GM18868 (cell line): Measurements from ENCODE around the gene ASB8.

ENCODE experiments used
- ATAC-seq: cut with Tn5 transposase; IDR thresholded peaks from one replicate; pipeline ENCODE4 v1.9.1; 2021; ENCODE audit warnings: mild to moderate bottlenecking, moderate library complexity; ENCODE audit not compliant: unreplicated experiment

ASB8 gene, protein sequence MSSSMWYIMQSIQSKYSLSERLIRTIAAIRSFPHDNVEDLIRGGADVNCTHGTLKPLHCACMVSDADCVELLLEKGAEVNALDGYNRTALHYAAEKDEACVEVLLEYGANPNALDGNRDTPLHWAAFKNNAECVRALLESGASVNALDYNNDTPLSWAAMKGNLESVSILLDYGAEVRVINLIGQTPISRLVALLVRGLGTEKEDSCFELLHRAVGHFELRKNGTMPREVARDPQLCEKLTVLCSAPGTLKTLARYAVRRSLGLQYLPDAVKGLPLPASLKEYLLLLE

DNA sequence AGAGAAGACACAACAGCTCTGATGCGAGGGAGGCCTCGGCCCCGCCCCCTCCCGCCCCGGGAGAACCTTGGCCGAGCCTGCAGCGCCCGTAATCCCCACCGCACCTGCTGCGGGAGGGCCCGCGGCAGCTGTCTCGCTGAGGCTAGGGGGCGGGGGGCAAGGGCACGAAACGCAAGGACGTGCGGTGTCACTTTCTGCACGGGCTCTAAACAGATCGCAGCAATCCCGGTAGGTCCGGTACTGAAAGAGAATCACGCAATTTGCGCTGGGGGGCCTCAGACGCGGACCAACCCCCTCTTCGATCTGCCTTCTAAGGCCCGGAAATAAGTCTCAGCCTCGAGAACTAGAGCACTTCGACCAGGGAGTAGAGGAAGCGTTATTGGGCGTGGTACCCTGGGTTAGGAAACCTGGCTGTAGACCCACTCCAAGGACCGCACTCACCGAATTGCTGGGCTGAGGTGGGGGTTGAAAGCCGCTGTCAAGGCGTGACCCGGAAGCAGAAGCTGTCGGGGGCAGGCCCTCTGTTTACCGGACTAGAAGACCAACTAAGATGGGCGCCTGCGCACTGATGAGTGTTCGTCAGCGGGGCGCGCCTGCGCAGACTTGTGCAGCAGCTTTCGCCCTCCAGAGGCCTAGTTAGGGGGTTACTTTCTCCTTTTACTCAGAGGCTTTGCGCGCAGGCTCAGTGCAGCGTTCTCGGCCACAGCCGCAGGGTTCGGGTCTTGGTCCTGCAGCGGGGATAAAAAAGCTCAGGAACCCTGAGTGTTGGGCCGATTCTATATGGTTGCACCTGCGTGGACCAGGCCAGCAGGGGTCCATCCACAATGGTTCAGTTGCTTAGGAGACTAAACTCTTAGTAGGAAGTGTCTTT is at the start of gene ASB8:
Gene ASB8, minus strand, starts transcription at position 498 of the 871 bp plus-strand sequence. CDS start 4,019 bp downstream, outside the sequence.
- ATAC-seq = peak; percentile 83

DNA sequence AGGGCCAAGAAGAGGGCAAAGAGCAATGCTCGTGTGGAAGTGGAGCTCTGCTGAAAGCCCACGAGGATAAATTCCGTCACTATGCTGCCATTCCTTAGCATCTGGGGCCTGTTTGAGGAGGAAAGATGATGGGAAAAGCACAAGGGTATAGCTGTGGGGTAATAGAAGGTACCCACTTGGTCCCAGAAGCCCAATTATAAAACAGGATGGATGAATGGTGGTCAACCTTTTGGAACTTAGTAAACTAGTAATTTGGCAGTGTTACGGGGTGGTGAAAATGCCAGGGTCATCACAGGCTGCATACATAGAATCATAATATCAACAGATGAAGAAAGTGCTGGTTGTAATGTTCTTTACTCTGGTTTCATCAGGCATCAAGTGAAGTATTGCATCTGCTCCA is 45.9 kb upstream of the ASB8 start, which contains the start of gene OR10AD1:
Gene OR10AD1, minus strand, starts transcription at position 101 of the 400 bp plus-strand sequence. Its CDS starts 0 bp downstream, at position 101.
- ATAC-seq = no peak

DNA sequence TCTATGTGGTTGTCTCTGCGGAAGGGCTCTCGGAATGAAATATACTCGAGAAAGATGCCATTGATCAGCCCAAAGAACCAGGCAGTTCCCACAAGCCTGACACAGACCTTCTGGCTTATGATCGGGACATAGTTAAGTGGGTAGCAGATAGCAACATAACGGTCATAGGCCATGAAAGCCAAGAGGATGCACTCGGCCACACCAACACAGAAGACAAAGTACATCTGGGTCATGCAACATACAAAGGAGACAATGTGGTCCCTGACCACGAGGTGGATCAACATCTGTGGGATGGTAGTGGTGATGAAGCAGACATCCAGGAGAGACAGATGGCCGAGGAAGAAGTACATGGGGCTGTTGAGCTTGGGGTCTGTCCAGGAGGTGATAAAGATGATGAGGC is 45.5 kb upstream of the ASB8 start:
- no peak for ATAC-seq

DNA sequence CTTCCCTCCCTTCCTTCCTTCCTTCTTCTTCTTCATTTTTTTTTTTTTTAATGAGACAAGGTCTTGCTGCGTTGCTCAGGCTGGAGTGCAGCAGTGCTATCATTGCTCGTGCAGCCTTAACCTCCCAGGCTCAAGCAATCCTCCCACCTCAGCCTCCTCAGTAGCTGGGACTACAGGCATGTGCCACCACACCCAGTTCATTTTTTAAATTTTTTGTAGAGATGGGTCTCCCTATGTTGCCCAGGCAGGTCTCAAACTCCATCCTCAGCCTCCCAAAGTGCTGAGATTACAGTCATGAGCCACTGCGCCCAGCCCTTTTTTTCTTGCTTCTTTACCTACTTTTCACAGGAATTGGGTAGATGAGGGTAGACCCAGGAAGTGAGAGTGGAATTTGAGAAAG is 44.2 kb upstream of the ASB8 start:
- no peak for ATAC-seq

DNA sequence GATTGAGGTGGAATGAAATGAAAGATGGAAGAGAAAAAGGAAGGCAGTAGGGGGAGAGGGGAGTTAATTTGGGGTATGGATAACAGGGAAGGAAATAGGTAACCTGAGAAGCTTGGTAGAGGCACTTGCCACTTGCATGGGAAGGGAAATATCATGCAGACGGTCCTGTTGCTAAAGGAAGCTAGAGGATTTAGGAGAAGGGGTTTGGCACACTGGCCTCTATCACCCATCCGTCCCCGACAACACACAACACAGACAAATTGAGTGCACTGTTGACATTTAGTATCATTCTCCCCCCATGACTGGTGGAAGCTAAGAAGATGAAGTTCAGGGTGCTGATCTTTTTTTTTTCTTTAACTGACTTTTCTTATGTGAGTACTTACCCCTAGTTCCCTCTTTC is 43.8 kb upstream of the ASB8 start:
- no peak for ATAC-seq

DNA sequence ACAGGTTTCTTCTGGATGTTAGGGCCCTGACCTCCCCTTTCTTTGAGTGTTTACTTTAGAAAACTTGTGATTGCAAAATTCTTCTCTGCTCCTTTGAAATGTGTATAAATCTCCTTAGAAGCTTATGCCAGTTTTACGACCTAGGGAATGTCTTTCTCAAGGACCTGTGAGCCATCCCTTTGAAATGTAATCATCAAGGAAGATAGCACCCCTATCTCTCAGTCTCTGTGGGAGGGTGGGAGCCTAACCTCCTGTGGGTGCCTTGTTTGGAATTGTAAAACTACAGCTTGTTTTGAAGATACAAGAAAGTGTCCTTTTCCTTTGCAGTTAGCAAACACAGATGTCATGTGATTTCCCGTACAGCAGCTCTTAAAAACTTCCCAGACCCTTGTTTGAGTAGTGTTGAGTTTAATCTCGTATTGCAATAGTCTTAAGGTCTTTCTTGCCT is 42.5 kb upstream of the ASB8 start:
- no peak for ATAC-seq

DNA sequence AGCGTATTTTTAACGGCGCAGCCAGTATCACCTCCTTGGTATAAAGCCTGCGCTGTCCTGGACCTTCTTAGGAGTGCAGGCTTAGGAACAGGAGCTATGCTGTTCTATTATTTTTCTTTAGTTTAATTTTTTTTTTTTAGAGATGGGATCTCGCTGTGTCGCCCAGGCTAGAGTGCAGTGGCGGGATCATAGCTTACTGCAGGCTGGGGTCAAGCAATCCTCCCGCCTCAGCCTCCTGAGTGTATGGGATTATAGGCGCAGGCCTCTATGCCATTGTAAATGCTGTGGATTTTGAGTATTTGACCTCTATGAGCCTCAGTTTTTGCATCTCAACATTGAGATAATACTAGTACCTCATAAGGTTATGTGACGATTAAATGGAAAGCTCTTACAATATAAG is 41.7 kb upstream of the ASB8 start:
- no peak for ATAC-seq

DNA sequence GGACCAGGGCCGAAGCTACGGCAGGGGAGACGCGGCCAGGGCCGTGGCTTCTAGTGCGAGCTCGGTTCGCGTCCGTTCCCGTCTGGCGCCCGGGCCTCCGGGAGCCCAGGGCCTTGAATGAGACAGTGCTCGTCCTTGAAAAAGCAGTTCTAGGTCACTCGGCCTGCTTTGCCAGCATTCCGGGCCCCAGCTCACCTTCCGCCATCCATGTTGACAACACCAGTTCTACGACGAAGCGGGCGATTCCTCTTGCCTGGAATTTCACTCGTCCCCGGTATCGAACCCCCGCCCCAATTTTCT is 41.3 kb upstream of the ASB8 start:
- peak; percentile 10 for ATAC-seq

DNA sequence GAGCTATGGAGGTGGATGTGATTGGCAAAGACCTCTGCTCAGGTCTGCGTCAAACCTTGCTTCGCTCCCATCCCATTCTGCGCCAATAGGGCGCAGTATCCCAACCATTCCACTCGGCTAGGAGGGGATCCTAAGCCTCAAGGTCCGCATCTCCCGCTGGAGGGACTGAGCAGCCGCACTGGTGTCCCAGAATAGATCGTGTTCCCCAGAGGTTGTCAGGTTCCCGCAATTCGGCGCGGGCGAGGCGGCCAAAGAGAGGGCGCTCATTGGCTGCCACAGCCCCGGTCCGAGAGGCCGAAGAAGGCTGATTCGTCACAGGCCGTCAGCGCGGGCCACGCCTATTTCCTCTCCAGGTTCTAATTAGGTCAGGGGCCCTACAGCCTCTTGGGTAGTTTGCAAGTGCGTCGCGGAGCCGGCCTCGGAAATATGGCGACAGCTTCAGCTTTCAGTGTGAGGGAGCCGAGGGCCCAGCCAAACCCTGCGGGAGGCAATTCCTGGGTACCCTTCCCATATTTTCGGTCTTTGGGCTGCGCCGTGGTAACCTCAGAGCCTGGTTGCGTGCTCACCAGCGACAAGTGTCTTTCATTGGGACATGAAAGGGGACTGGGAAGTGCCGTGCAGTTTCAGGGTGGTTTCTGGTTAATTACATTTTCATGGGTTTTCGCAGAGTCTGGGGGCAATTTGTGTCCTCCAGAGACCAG is 40.8 kb upstream of the ASB8 start:
- peak; percentile 100 for ATAC-seq

DNA sequence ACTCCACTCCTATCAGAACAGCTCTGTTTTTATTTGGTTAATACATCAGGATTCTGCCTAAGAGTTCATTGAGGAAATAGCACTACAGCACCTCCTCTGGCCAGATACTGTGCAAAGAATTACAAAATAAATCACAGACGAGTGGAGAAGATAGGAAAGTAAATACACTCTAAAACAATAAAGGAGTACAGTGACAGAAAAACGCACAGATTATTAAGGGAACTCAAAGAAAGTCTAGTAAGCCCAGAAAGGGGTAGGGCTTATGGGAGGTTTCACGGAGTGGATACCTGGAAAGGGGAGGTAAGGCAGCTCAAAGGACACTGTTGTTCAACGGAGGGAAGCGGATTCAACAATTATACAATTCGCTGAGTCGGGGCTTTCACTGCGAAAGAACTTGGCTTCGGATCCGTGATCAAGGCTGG is 40.2 kb upstream of the ASB8 start:
- peak; percentile 11 for ATAC-seq

DNA sequence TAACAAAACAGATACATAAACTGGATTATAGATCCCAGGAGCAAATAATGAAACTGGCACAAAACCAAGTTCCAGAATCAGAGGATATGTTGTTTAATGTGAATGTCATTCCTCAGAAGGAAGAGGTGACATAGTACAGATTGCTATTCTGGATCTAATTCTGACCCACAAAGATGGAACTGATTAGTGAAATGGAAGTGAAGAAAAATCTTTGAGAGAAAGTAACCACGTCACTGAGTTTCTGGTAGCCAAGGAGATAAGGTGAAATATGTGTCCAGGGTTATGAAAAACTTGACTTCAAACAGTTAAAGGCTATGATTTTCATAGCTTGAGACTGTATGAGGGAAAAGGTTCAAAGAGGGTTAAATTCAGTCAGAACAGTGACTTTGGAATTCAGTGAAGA is 37.5 kb upstream of the ASB8 start:
- ATAC-seq = no peak

DNA sequence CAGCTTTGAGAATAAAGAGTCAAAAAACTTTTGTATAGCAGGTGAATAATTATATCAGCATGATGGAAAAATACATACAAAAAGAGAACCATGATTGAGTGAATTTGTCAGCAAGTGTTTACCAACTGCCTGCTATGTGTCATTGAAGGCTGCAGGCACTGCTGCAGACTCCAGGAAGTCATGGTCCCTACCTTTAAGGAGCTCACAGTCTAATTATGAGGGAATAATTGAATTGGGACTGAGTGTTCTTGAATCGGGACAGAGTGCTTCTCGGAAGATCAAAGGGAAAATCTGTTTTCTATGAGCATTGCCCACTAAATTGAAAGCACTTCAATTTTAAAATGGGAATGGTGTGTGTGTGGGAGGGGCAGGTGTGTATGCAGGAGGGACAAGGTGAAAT is 36.3 kb upstream of the ASB8 start:
- ATAC-seq = no peak

DNA sequence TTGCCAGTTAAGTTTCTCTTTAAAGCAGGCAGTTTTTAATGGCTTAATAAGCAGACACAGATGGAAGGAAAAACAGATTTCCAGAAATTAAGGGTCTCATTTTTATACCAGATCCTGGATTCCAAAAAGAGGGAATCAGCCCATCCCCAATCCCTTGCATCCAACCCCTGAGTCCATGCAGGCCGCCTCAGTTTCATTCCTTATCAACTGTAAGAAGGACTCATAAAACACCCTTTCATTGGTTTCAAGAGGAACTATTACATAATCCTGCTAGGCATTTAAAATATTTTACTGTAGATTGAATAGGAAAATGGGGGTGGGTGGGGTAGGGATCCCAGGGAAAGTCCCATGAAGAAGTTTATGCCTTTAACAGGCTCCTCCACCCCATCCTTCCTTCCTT is 35.5 kb upstream of the ASB8 start:
- no peak for ATAC-seq

DNA sequence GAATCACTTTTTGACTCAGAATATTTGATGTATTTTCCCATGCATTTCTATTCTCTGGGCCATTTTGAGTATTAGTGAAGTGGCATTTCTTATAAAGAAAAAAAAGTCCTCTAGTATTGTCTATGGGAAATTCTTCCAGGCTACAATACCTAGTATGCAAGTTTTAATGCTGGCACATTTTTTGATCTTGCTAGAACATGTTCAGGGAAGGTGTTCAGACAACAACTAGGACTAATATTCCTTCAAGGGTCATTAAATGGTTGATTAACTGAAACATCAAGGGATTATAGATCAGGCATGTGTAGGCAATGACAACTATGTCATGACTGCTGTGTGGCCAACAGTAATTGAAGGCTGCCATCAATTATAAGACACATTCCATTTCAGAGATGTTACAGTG is 33.8 kb upstream of the ASB8 start:
- no peak for ATAC-seq

DNA sequence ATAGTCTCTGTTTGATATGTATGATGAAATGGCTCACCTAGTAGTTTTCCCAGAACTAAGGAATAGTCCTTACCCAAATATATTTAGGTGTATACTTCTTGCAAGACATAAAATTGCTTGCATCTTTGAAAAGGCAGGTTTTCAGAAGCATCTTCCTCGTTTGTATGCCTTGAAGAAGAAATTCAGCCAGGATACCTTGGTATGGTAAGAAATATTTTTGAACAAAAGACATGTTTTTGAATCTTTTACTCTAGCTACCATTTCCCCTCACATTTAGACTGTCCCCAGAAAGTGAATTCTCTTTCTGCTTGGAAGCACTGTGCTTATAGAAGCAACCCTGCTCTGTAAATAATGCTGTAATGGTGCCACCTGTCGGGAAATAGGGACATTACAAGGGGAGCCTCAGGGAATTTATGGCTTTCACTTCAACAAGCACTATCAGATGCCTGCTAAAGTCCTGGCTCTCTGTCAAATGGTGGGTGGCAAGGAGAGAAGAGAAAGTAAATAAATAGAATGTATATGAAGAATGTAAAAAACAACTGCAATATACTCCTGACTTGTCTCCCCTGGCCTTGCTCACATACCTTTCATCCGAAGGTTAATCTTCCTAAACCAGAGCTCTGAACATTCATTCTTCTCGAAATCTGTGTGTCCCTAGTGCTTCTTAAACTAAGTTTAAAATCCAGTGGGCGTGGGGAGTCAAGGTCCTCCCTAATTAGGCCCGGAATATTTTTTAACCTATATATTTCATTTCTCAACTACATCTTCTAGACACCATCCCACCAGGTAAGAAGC is 32.2 kb upstream of the ASB8 start:
- peak; percentile 77 for ATAC-seq

DNA sequence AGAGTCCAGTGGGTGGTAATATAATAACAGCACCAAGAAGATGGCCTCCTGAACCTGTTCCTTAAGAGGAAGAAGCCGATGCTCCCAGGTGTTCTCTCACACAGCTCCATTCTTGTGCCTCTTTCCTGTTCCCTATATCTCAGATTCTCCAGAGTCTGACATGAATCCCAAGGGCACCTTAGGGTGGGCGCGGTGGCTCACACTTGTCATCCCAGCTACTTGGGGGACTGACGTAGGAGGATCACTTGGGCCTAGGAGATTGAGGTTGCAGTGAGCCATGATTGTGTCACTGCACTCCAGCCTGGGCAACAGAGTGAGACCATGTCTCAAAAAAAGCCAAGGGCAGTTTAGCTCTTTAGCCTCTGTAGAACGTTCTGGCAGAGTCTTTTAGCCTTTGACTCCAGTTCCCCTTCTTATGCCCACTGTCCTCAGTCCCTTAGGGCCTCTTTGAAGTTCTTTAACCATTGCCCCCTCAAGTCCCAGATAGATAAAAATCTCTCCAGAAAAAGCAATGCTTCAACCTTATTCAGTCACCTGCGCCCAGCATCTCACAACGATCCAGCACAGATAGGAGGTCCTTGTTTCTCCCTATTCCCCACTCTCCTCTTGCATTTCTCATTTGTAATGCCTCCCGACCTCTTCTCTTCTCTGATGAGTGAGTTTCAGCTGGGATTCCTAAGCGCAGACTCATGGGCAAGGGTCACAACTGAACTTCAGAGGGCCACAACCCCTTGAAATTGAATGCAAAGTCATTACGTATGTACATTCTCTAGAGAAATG is 30.8 kb upstream of the ASB8 start:
- ATAC-seq = no peak

DNA sequence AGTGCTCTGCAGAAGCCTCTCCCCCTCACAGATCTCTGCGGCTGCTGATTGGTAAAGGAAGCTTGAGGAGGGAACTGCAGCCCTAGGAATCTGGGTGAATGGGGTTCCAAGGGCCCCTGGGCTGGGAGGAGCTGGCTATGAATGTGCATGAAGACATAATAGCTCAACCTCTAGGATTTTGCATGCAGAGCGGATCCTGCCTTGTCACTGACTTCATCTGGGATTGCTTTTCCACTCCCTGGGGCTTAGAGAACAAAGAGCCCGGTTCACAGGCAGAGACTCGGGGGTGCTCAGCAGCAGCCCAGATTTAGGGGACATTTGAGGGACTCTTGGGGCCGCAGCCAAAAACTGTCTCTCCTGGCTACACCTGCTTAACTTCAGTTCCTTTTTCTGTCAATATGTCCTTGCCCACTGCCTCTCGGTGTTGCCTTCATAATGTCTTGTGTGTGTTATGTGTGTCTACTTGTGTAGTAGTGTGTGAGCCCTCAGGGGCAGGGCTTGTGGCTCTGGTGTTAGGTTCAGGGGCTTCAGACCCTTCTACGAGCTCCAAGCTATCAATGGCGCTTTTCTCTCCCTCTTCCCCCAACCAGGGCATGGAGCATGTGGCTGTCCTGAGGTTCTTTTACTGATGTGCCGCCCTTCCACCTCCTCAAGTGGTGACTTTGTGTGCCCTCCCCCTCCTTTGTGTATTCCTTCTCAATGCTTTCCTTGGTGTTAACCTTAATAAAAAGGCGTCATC is 28.0 kb upstream of the ASB8 start:
- ATAC-seq = peak; percentile 31

DNA sequence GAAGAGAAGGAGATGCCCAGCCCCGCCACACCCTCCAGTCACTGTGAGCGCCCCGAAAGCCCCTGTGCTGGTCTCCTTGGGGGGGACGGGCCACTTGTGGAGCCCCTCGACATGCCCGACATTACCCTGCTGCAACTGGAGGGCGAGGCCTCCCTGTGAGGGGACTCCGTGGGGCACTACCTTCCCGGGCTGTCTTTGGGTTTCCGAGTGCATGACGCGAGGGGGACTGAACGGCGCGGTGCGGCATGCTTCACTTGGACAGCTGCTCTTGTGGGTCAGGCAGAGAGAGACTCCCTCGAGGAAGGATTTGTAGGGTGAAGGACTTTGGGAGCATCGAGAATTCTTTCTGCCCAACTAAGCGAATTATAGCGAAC is 27.2 kb upstream of the ASB8 start:
- ATAC-seq = no peak

DNA sequence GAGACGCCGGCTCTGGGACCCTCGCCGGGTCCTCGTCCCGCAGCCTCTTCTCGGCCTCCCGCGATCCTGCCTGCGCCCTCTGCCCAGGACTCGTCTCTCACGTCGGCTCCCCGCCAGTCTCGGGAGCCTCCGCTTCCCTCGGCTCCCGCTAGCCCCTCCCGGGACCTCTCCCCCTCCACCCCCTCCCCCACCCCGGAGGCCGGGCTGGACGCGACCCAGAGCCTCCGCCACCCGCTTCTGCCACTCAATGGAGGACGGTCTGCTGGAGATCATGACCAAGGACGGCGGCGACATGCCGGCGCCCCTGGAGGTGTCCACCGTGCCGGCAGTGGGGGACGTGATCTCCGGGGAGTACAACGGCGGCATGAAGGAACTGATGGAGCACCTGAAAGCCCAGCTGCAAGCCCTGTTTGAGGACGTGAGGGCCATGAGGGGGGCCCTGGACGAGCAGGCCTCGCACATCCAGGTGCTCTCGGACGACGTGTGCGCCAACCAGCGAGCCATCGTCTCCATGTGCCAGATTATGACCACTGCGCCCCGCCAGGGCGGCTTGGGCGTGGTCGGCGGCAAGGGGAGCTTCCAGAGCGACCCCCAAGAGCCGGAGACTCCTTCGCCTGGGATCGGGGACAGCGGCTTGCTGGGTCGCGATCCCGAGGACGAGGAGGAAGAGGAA is 26.7 kb upstream of the ASB8 start:
- no peak for ATAC-seq
